A673 (cell line): Measurements from ENCODE around the gene ACOX3. TPM values are rescaled to one million over a fixed set of nuclear protein-coding genes. Genes with fewer than 3 reads are reported as not detected.
"Not testable (repeated sequence)": the region's sequence is repeated elsewhere in the genome, so short reads cannot be mapped to it uniquely, and the experiment has no call there.

Experiments used
- BruUV-seq: library from RNA; stranded (reverse); fragments of 400-500 nt; replicated peaks from 2 replicates; lab custom pipeline; 2021; lab: Mats Ljungman, UMichigan
- CTCF ChIA-PET: fragments of 300-600 bp; sonication (Branson Sonifier 250); formaldehyde crosslinking; loops from one replicate; lab custom pipeline; 2022; ENCODE audit warnings: antibody characterized with exemption; lab: Charles Lee
- POLR2A ChIA-PET: fragments of 300-600 bp; sonication (Branson Sonifier 250); formaldehyde crosslinking; loops from one replicate; lab custom pipeline; 2022; ENCODE audit warnings: antibody characterized with exemption; ENCODE audit not compliant: low non-redundant PET; lab: Charles Lee
- DNase-seq: peaks from one replicate; pipeline ENCODE4 v3.0.0-alpha.2; 2015; ENCODE audit warnings: low spot score
- H3K27ac ChIP-seq: fragments of 200-600 bp; sonication (generic); 2 replicates; pipeline ENCODE4 v1.5.1; 2016; ENCODE audit warnings: mixed run types, low read depth, mild to moderate bottlenecking, mixed read lengths, antibody characterized with exemption, low read length; ENCODE audit not compliant: poor library complexity, severe bottlenecking
- H3K27me3 ChIP-seq: fragments of 200-600 bp; sonication (generic); replicated peaks from 2 replicates; pipeline ENCODE4 v1.6.1; 2017; ENCODE audit warnings: mixed run types, low read depth, mild to moderate bottlenecking, mixed read lengths, antibody characterized with exemption, low read length; ENCODE audit not compliant: insufficient read depth, poor library complexity
- H3K36me3 ChIP-seq: fragments of 200-600 bp; sonication (generic); 2 replicates; pipeline ENCODE4 v1.6.1; 2016; ENCODE audit warnings: mixed run types, mild to moderate bottlenecking, mixed read lengths, antibody characterized with exemption, low read length; ENCODE audit not compliant: insufficient read depth, poor library complexity, severe bottlenecking
- H3K4me1 ChIP-seq: fragments of 200-600 bp; sonication (generic); 2 replicates; pipeline ENCODE4 v1.6.1; 2017; ENCODE audit warnings: mixed run types, mild to moderate bottlenecking, mixed read lengths, antibody characterized with exemption, low read length; ENCODE audit not compliant: insufficient read depth, poor library complexity, severe bottlenecking
- H3K4me3 ChIP-seq: fragments of 200-600 bp; sonication (generic); 2 replicates; pipeline ENCODE4 v1.5.1; 2016; ENCODE audit warnings: low read depth, mixed run types, mild to moderate bottlenecking, mixed read lengths, low read length; ENCODE audit not compliant: poor library complexity, severe bottlenecking
- H3K9me3 ChIP-seq: fragments of 200-600 bp; sonication (generic); 2 replicates; pipeline ENCODE4 v1.6.1; 2016; ENCODE audit warnings: mixed run types, low read depth, mild to moderate bottlenecking, mixed read lengths, antibody characterized with exemption, low read length; ENCODE audit not compliant: poor library complexity, severe bottlenecking
- EZH2 ChIP-seq: fragments of 200-600 bp; sonication (generic); IDR thresholded peaks from 2 replicates; pipeline ENCODE4 v1.6.1; 2017; ENCODE audit warnings: borderline replicate concordance, low read depth, mild to moderate bottlenecking, mixed read lengths, antibody characterized with exemption, low read length; ENCODE audit not compliant: poor library complexity, severe bottlenecking
- intact Hi-C: fragments of 100-400 bp; cut with micrococcal nuclease; formaldehyde crosslinking; loops from one replicate; pipeline ENCODE4 v1.10.0; 2022; ENCODE audit not compliant: unreplicated experiment
- total RNA-seq: library from RNA; stranded (reverse); gene quantifications from 2 replicates; pipeline ENCODE4 v1.2.3, GENCODE V29; 2021
- TF ChIP-seq, protein P1 (sequence below): fragments of 300-800, 200-600 bp; sonication (generic); conservative IDR thresholded peaks from 2 replicates; pipeline ENCODE4 v1.5.1; 2017; ENCODE audit warnings: low read depth, mild to moderate bottlenecking, antibody characterized with exemption, low read length, moderate library complexity, mixed read lengths

ACOX3 gene
- total RNA-seq, 1 experiment from 2014 or later, result 14.3 TPM

DNA sequence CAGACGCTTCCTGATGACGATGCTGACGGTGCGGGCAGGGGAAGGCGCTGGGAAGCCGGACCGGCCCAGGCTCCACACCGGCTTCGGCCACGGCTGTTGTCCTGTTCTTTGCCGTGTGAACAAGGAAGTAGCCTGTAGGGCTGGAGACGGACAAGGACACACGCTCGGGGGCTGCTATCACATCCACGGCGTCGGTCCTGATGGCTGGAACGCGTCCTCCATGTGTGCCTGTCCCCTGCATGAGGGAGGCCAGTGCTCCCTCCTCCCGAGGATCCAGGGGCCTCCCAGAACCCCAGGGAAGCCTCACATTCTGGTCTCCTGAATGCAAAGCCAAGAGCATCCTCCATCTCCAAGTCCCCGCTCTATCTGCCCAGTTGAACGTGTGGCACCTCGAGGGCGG lies 53.8 kb downstream of the ACOX3 start:
- TF ChIP-seq EZH2, result no peak
- TF ChIP-seq, protein P1, sequence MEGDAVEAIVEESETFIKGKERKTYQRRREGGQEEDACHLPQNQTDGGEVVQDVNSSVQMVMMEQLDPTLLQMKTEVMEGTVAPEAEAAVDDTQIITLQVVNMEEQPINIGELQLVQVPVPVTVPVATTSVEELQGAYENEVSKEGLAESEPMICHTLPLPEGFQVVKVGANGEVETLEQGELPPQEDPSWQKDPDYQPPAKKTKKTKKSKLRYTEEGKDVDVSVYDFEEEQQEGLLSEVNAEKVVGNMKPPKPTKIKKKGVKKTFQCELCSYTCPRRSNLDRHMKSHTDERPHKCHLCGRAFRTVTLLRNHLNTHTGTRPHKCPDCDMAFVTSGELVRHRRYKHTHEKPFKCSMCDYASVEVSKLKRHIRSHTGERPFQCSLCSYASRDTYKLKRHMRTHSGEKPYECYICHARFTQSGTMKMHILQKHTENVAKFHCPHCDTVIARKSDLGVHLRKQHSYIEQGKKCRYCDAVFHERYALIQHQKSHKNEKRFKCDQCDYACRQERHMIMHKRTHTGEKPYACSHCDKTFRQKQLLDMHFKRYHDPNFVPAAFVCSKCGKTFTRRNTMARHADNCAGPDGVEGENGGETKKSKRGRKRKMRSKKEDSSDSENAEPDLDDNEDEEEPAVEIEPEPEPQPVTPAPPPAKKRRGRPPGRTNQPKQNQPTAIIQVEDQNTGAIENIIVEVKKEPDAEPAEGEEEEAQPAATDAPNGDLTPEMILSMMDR, result no peak

DNA sequence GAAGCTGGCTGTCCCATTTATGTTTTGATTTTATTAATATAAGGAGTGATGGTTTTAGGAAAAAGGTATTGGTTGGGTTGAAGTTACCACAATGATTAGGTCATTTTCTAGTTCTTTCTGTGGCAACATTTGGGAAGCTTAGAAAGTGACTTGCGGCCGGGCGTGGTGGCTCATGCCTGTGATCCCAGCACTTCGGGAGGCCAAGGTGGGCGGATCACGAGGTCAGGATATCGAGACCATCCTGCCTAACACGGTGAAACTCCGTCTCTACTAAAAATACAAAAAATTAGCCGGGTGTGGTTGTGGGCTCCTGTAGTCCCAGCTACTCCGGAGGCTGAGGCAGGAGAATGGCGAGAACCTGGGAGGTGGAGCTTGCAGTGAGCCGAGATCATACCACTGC lies 54.4 kb downstream of the ACOX3 start:
- intact Hi-C loops, H3K4me1 ChIP-seq, CTCF ChIA-PET, H3K4me3 ChIP-seq, H3K27ac ChIP-seq, H3K36me3 ChIP-seq, H3K27me3 ChIP-seq, BruUV-seq, DNase-seq, POLR2A ChIA-PET, H3K9me3 ChIP-seq: not testable (repeated sequence)

More for the DNA sequence above, 53.8 kb downstream of the ACOX3 start:
- Histone ChIP-seq H3K27ac (no peak overlapping the region), H3K4me3 (no peak overlapping the region), H3K27me3 (no peaks in the 10 kb centered on the region), H3K9me3 (no peaks in the 10 kb centered on the region), H3K4me1 (no peaks in the 10 kb centered on the region), H3K36me3 (no peaks in the 10 kb centered on the region)
- CTCF ChIA-PET, result no interaction called here
- POLR2A ChIA-PET, result no interaction called here
- intact Hi-C loops, result no loop called here
- no TSS peak for BruUV-seq
- DNase-seq, result no peak

DNA sequence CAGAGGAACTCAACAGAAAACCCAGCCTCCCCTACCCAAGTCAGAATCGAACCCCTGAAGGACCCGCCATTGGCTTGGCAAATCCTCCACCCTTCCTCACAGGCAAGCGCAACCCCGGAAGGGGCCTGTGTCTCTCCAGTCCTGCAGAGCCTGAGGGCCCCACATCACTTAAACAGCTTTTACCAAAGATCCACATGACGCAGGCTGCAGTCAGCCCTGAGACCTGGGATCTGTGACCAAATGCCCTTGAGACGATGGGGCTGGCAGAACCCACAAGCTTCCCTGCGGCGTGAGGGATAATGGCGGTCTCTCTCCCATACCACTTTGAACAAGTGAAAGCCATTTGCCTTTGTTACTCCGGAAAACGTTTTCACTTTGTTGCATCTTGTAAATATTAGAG lies 54.9 kb downstream of the ACOX3 start:
- Histone ChIP-seq H3K36me3 (no peaks in the 10 kb centered on the region), H3K4me3 (no peak overlapping the region), H3K27ac (no peak overlapping the region), H3K27me3 (no peaks in the 10 kb centered on the region), H3K4me1 (no peaks in the 10 kb centered on the region), H3K9me3 (no peaks in the 10 kb centered on the region)
- TF ChIP-seq EZH2, result no peak
- TF ChIP-seq, protein P1, result no peak
- POLR2A ChIA-PET, result no interaction called here
- CTCF ChIA-PET, result no interaction called here
- BruUV-seq, result no TSS peak
- no peak for DNase-seq
- intact Hi-C loops, result no loop called here

DNA sequence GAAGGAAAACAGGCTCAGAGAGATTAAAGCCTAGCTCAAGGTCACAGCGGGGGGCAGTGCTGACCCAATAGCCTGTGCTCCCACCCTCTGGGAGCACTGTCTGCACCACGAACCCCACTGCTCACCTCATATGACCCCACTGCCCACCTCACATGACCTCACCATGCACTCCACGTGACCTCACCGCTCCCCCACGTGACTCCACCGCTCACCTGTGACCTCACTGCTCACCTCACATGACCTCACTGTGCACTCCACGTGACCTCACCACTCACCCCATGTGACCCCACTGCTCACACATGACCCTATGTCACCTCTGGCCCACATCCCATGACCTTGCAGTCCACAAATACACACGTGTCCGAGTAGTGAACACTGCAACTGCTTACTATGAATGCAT lies 55.4 kb downstream of the ACOX3 start:
- TF ChIP-seq EZH2, result no peak
- TF ChIP-seq, protein P1, result no peak
- H3K27ac ChIP-seq, result no peak overlapping the region
- H3K27me3 ChIP-seq, result no peaks in the 10 kb centered on the region
- ChIA-PET CTCF (no interaction called here), POLR2A (no interaction called here)
- H3K4me1 ChIP-seq, result no peaks in the 10 kb centered on the region
- no peaks in the 10 kb centered on the region for H3K36me3 ChIP-seq
- no peaks in the 10 kb centered on the region for H3K9me3 ChIP-seq
- intact Hi-C loops, result no loop called here
- no peak overlapping the region for H3K4me3 ChIP-seq
- no TSS peak for BruUV-seq
- no peak for DNase-seq
